Ishikawa (cell line): ENCODE results near the gene COL24A1.

ENCODE experiments used
- CEBPB ChIP-seq: IDR thresholded peaks from 2 replicates; pipeline ENCODE4 v1.6.1; 2012
- CREB1 ChIP-seq: IDR thresholded peaks from 2 replicates; pipeline ENCODE4 v1.6.1; 2012; ENCODE audit warnings: low read depth
- EGR1 ChIP-seq: IDR thresholded peaks from 2 replicates; pipeline ENCODE4 v1.6.1; 2012
- EP300 ChIP-seq: IDR thresholded peaks from 2 replicates; pipeline ENCODE4 v1.6.1; 2012; ENCODE audit warnings: borderline replicate concordance
- FOXM1 ChIP-seq: IDR thresholded peaks from 2 replicates; pipeline ENCODE4 v1.6.1; 2012; ENCODE audit warnings: low read depth, borderline replicate concordance
- MAX ChIP-seq: IDR thresholded peaks from 2 replicates; pipeline ENCODE4 v1.6.1; 2012
- NFIC ChIP-seq: IDR thresholded peaks from 2 replicates; pipeline ENCODE4 v1.6.1; 2012
- RAD21 ChIP-seq: IDR thresholded peaks from 2 replicates; pipeline ENCODE4 v1.6.1; 2012; ENCODE audit warnings: low read depth
- REST ChIP-seq: IDR thresholded peaks from 2 replicates; pipeline ENCODE4 v1.6.1; 2012; ENCODE audit warnings: low read depth, mild to moderate bottlenecking
- TAF1 ChIP-seq: IDR thresholded peaks from 2 replicates; pipeline ENCODE4 v1.6.1; 2012; ENCODE audit warnings: low read depth, mild to moderate bottlenecking
- TCF12 ChIP-seq: IDR thresholded peaks from 2 replicates; pipeline ENCODE4 v1.6.1; 2012; ENCODE audit warnings: low read depth
- TEAD4 ChIP-seq: IDR thresholded peaks from 2 replicates; pipeline ENCODE4 v1.6.1; 2012
- USF1 ChIP-seq: IDR thresholded peaks from 2 replicates; pipeline ENCODE4 v1.6.1; 2012
- YY1 ChIP-seq: IDR thresholded peaks from 2 replicates; pipeline ENCODE4 v1.6.1; 2012; ENCODE audit warnings: low read depth
- ZBTB7A ChIP-seq: IDR thresholded peaks from 2 replicates; pipeline ENCODE4 v1.6.1; 2012; ENCODE audit warnings: low read depth

Gene COL24A1

GRCh38 chr1:85815906-85816305 is 340.7 kb downstream of the COL24A1 start:
- TF ChIP-seq REST, result no peak
- no peak for TF ChIP-seq TEAD4
- TF ChIP-seq NFIC, result no peak
- TF ChIP-seq MAX, result no peak
- no peak for TF ChIP-seq EP300
- no peak for TF ChIP-seq ZBTB7A
- no peak for TF ChIP-seq TCF12
- TF ChIP-seq USF1, result no peak

GRCh38 chr1:85806236-85806965 is 350.2 kb downstream of the COL24A1 start:
- TF ChIP-seq CEBPB (no peak), REST (no peak), TCF12 (no peak), ZBTB7A (no peak), TAF1 (no peak), YY1 (no peak), USF1 (no peak), TEAD4 (no peak), NFIC (no peak), EP300 (no peak), MAX (no peak), RAD21 (no peak), EGR1 (no peak), CREB1 (no peak)

- no peak for TF ChIP-seq REST
- no peak for TF ChIP-seq FOXM1
- no peak for TF ChIP-seq CEBPB
- TF ChIP-seq NFIC, result no peak
- no peak for TF ChIP-seq TCF12
- TF ChIP-seq ZBTB7A, result no peak
- no peak for TF ChIP-seq TEAD4
- no peak for TF ChIP-seq YY1
- no peak for TF ChIP-seq TAF1
- TF ChIP-seq USF1, result no peak
Measured at GRCh38 chr1:85801520-85801919, 355.1 kb downstream of the COL24A1 start.

- TF ChIP-seq NFIC, result no peak
- no peak for TF ChIP-seq EP300
- no peak for TF ChIP-seq TAF1
- TF ChIP-seq TCF12, result no peak
- no peak for TF ChIP-seq REST
- TF ChIP-seq FOXM1, result no peak
- TF ChIP-seq MAX, result no peak
- TF ChIP-seq USF1, result no peak
- TF ChIP-seq EGR1, result no peak
- no peak for TF ChIP-seq CEBPB
- no peak for TF ChIP-seq ZBTB7A
- no peak for TF ChIP-seq RAD21
- TF ChIP-seq CREB1, result no peak
- TF ChIP-seq TEAD4, result no peak
- TF ChIP-seq YY1, result no peak
Measured at GRCh38 chr1:85799737-85800136, 356.8 kb downstream of the COL24A1 start.
